Measurements from ENCODE around the gene TEX50. TPM values are rescaled to one million over a fixed set of nuclear protein-coding genes. Genes with fewer than 3 reads are reported as not detected.
"Not testable (repeated sequence)": the region's sequence is repeated elsewhere in the genome, so short reads cannot be mapped to it uniquely, and the experiment has no call there.

The TEX50 gene
- total RNA-seq, 4 donors from 2014 or later: not detected

DNA sequence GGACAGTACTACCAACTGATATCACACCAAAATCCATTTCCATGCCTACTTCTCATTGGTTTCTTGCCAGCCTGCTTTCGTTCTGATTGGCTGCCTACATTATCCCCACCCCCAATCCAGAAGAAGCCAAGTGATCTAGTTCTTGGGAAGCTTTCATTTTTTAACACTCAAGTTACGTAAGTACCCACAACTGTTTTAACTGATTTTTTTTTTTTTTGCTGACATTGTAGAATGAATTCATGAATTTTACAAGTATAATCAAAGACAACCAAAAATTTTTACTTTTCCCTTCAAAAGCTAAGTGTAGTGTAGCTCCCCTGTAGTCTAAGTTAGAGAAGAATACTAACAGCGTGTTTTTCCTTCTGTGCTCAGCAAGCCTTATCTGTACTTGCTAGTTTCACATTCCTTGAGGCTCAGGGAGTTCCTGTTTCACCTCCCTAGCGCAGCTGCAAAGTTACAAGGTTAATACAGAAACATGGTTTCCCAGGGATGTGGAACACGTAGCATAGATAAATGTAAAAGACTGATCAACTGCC is 32.0 kb upstream of the TEX50 start, which contains the start of gene SLC9C2:
Gene SLC9C2 (minus strand): TSS at position 17 of the 536 bp plus-strand sequence. CDS start 1,296 bp downstream, outside the sequence.
- Histone ChIP-seq H3K36me3 (no peaks in the 10 kb centered on the region), H3K9me3 (no peaks in the 10 kb centered on the region), H3K4me3 (replicated peaks in 1 of 3) (no peak within 1 kb of the TSS), H3K27me3 (no peaks in the 10 kb centered on the region), H3K27ac (no peak within 1 kb of the TSS), H3K4me1 (no peaks in the 10 kb centered on the region)
- no peak for TF ChIP-seq POLR2A (IDR thresholded peaks at IDR 0.05)
- TF ChIP-seq CTCF (IDR thresholded peaks at IDR 0.05): no peak
- peak; percentile 4 to 7 for DNase-seq
- intact Hi-C loops (cut with DNase I): no loop called here
- WGBS, 2 donors: 53 to 57% methylated on average over 5 of the region's 5 CpGs

- no peaks in the 10 kb centered on the region for H3K9me3 ChIP-seq
- WGBS, 2 donors: 84% methylated on average over 4 of the region's 4 CpGs
- intact Hi-C loops (cut with DNase I): no loop called here
Observed at GRCh38 chr1:173608503-173609216, 26.5 kb upstream of the TEX50 start.

DNA sequence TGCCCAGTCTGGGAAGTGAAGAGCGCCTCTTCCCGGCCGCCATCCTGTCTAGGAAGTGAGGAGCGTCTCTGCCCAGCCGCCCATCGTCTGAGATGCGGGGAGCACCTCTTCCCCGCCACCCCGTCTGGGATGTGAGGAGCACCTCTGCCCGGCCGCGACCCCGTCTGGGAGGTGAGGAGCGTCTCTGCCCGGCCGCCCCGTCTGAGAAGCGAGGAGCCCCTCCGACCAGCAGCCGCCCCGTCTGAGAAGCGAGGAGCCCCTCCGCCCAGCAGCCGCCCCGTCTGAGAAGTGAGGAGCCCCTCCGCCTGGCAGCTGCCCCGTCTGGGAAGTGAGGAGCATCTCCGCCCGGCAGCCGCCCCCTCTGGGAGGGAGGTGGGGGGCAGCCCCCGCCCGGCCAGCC is 22.1 kb upstream of the TEX50 start:
- 95 to 98% methylated on average over 7 to 10 of the region's 32 CpGs for WGBS, 2 donors
- H3K4me3 ChIP-seq (replicated peaks in 1 of 3); intact Hi-C loops (cut with DNase I); H3K4me1 ChIP-seq; H3K9me3 ChIP-seq; H3K36me3 ChIP-seq; H3K27ac ChIP-seq; DNase-seq; H3K27me3 ChIP-seq: not testable (repeated sequence)

More at GRCh38 chr1:173608503-173609216, 26.5 kb upstream of the TEX50 start:
- Histone ChIP-seq H3K27me3 (no peaks in the 10 kb centered on the region), H3K4me1 (no peaks in the 10 kb centered on the region), H3K36me3 (no peaks in the 10 kb centered on the region), H3K4me3 (replicated peaks in 1 of 3) (no peak overlapping the region), H3K27ac (no peak overlapping the region)
- DNase-seq: no peak
- TF ChIP-seq CTCF (IDR thresholded peaks at IDR 0.05) (no peak), POLR2A (IDR thresholded peaks at IDR 0.05) (no peak)

- Histone ChIP-seq H3K4me3 (replicated peaks in 1 of 3) (no peak overlapping the region), H3K27me3 (no peaks in the 10 kb centered on the region), H3K27ac (no peak overlapping the region), H3K4me1 (no peaks in the 10 kb centered on the region), H3K9me3 (no peaks in the 10 kb centered on the region), H3K36me3 (no peaks in the 10 kb centered on the region)
- TF ChIP-seq CTCF (IDR thresholded peaks at IDR 0.05) (no peak), POLR2A (IDR thresholded peaks at IDR 0.05) (no peak)
- DNase-seq: no peak
- intact Hi-C loops (cut with DNase I): no loop called here
- WGBS, 2 donors: 86 to 92% methylated on average over 4 of the region's 4 CpGs
Observed at GRCh38 chr1:173616859-173617258, 18.3 kb upstream of the TEX50 start.

- TF ChIP-seq POLR2A (IDR thresholded peaks at IDR 0.05): no peak
- TF ChIP-seq CTCF (IDR thresholded peaks at IDR 0.05): no peak
- intact Hi-C loops (cut with DNase I): no loop called here
- Histone ChIP-seq H3K36me3 (no peaks in the 10 kb centered on the region), H3K4me3 (replicated peaks in 1 of 3) (no peak overlapping the region), H3K9me3 (no peaks in the 10 kb centered on the region), H3K4me1 (no peaks in the 10 kb centered on the region), H3K27me3 (no peaks in the 10 kb centered on the region), H3K27ac (no peak overlapping the region)
- no peak for DNase-seq
Observed at GRCh38 chr1:173627269-173627668, 7.9 kb upstream of the TEX50 start.

Data from thyroid gland (tissue), 4 donors.